Panc1 (cell line): ENCODE results near the gene XIAP. TPM values are rescaled to one million over a fixed set of nuclear protein-coding genes. Genes with fewer than 3 reads are reported as not detected.

Source experiments
- ATAC-seq: fragments of 200-7000 bp; cut with Tn5 transposase; 2 replicates; pipeline ENCODE4 v1.9.1; 2020; ENCODE audit warnings: mild to moderate bottlenecking, moderate library complexity
- Bru-seq: library from RNA; stranded (reverse); fragments of 400-500 nt; gene quantifications from one replicate; lab custom pipeline; 2021; lab: Mats Ljungman, UMichigan
- BruChase-seq, 2 experiments: library from RNA; stranded (reverse); fragments of 400-500 nt; gene quantifications; one replicate each; lab custom pipeline; 2021; lab: Mats Ljungman, UMichigan
- BruUV-seq: library from RNA; stranded (reverse); fragments of 400-500 nt; replicated peaks from 2 replicates; lab custom pipeline; 2021; lab: Mats Ljungman, UMichigan
- CTCF ChIA-PET: fragments of 300-600 bp; sonication (Branson Sonifier 250); formaldehyde crosslinking; loops from one replicate; lab custom pipeline; 2022; ENCODE audit warnings: antibody characterized with exemption; lab: Charles Lee
- POLR2A ChIA-PET: fragments of 300-600 bp; sonication (Branson Sonifier 250); formaldehyde crosslinking; loops from one replicate; lab custom pipeline; 2022; ENCODE audit warnings: antibody characterized with exemption; lab: Charles Lee
- DNase-seq: peaks from one replicate; pipeline ENCODE4 v3.0.0-alpha.2; 2010; ENCODE audit warnings: low read depth, low spot score
- H3K27ac ChIP-seq: 2 replicates; pipeline ENCODE4 v1.5.1; 2011; ENCODE audit warnings: mild to moderate bottlenecking, low read length, inconsistent platforms
- H3K27me3 ChIP-seq: fragments of 200-500 bp; sonication (Bioruptor generic); 2 replicates; pipeline ENCODE4 v1.6.0; 2014; ENCODE audit warnings: low read length, inconsistent platforms; ENCODE audit not compliant: control insufficient read depth, insufficient read depth
- H3K36me3 ChIP-seq: fragments of 200-500 bp; sonication (Bioruptor generic); 2 replicates; pipeline ENCODE4 v1.5.1; 2014; ENCODE audit warnings: inconsistent platforms, mild to moderate bottlenecking, low read length, moderate library complexity; ENCODE audit not compliant: control insufficient read depth, insufficient read depth
- H3K4me1 ChIP-seq: 2 replicates; pipeline ENCODE4 v1.5.1; 2011; ENCODE audit warnings: inconsistent platforms, mild to moderate bottlenecking, low read length, moderate library complexity; ENCODE audit not compliant: control insufficient read depth, insufficient read depth
- H3K4me3 ChIP-seq, 2 experiments: 2 replicates each; pipeline ENCODE4 v1.5.1; 2011 to 2012; ENCODE audit warnings: low read depth in 2 of 2, low read length in 2 of 2, mild to moderate bottlenecking in 2 of 2, inconsistent platforms in 1 of 2, moderate library complexity in 1 of 2
- H3K9me3 ChIP-seq: fragments of 200-500 bp; sonication (Bioruptor generic); 2 replicates; pipeline ENCODE4 v1.5.1; 2014; ENCODE audit warnings: low read depth, mild to moderate bottlenecking, inconsistent platforms, low read length, moderate library complexity; ENCODE audit not compliant: control insufficient read depth, insufficient read depth
- CTCF ChIP-seq: fragments of 450-650 bp; IDR thresholded peaks from 2 replicates; pipeline ENCODE4 v1.5.1; 2017; ENCODE audit warnings: mild to moderate bottlenecking
- POLR2AphosphoS5 ChIP-seq: IDR thresholded peaks from 2 replicates; pipeline ENCODE4 v1.6.1; 2012; ENCODE audit warnings: mild to moderate bottlenecking, low read depth, low read length, moderate library complexity
- REST ChIP-seq, 2 experiments: IDR thresholded peaks; 2 replicates each; pipeline ENCODE4 v1.6.1; 2011 to 2012; ENCODE audit warnings: low read depth in 2 of 2, control low read depth in 1 of 2, low read length in 1 of 2, mild to moderate bottlenecking in 1 of 2, moderate library complexity in 1 of 2; ENCODE audit not compliant: insufficient read depth in 1 of 2
- SIN3A ChIP-seq: IDR thresholded peaks from 2 replicates; pipeline ENCODE4 v1.6.1; 2012; ENCODE audit warnings: low read depth, mild to moderate bottlenecking, low read length, moderate library complexity, borderline replicate concordance; ENCODE audit not compliant: insufficient read depth
- TCF7L2 ChIP-seq: IDR thresholded peaks from 2 replicates; pipeline ENCODE4 v1.6.1; 2011; ENCODE audit warnings: mild to moderate bottlenecking, low read depth, low read length, inconsistent platforms
- in situ Hi-C: cut with HindIII; loops from 2 replicates; pipeline ENCODE4 v1.10.0; 2016; ENCODE audit warnings: low sequenced_read_pairs, low pct_unique_long_range_greater_than_20kb
- intact Hi-C: fragments of 100-400 bp; cut with micrococcal nuclease; formaldehyde crosslinking; loops from one replicate; pipeline ENCODE4 v1.10.0; 2022; ENCODE audit not compliant: unreplicated experiment
- long read RNA-seq: library from polyadenylated mRNA; unstranded; transcript quantifications from one replicate; pipeline ENCODE4 v2.0.0, GENCODE V29; 2021; ENCODE audit not compliant: unreplicated experiment
- polyA plus RNA-seq: library from polyadenylated mRNA; unstranded; fragments of >200 nt; gene quantifications from one replicate; pipeline ENCODE4 v1.2.1, GENCODE V29; 2012; ENCODE audit warnings: missing spikeins; ENCODE audit not compliant: insufficient read length
- total RNA-seq: library from RNA; stranded (reverse); gene quantifications from one replicate; pipeline ENCODE4 v1.2.1, GENCODE V29; 2021; ENCODE audit not compliant: unreplicated experiment

XIAP gene
- total RNA-seq, result 73.7 TPM
- 28.0 TPM for polyA plus RNA-seq
- Bru-seq, nascent RNA, result percentile 90 among the genes with signal in this experiment
- percentile 96 among the genes with signal in this experiment for BruChase-seq, experiment 1, labeled RNA remaining after a 2-hour chase
- BruChase-seq, experiment 2, labeled RNA remaining after a 6-hour chase, result percentile 97 among the genes with signal in this experiment
- long read RNA-seq, full-length matches to known transcripts, result 9 of 33 reads
- long read RNA-seq, partial matches to known transcripts, result 0 of 33 reads
- long read RNA-seq, other reads (novel, unspliced or antisense), result 24 of 33 reads

GRCh38 chrX:123859846-123860838 is at the start of gene XIAP:
XIAP (plus strand) TSS chrX:123860053; CDS start chrX:123885663, 25,610 bp downstream.
- in situ Hi-C loops (no loop called here), intact Hi-C loops (no loop called here)
- Histone ChIP-seq H3K27ac (peak within 1 kb of the TSS; percentile 100), H3K9me3 (no peaks in the 10 kb centered on the region), H3K36me3 (no peaks in the 10 kb centered on the region; the same call in 1 of the 2 replicates), H3K27me3 (no peaks in the 10 kb centered on the region), H3K4me1 (peaks cover 7% of the 10 kb centered on the region), H3K4me3 (peak within 1 kb of the TSS; percentile 88 to 92)
- no TSS peak for BruUV-seq
- ATAC-seq (peak; percentile 97), DNase-seq (peak; percentile 59)
- TF ChIP-seq TCF7L2, result peak; percentile 71; the same call in 1 of the 2 replicates
- no peak for TF ChIP-seq REST (IDR thresholded peaks at IDR 0.05; ENCODE audit: insufficient read depth in 1 of 2, low read depth in 2 of 2, low read length in 1 of 2)
- 0 out of 2 replicates have a peak, but pooled peaks have one; percentile 33 for TF ChIP-seq SIN3A
- TF ChIP-seq POLR2AphosphoS5, result peak; percentile 82
- TF ChIP-seq CTCF, result no peak
- ChIA-PET CTCF (interaction anchor here (0.6 kb wide), 4 partner anchors 8 to 275 kb away, joined by 3 to 8 read pairs (median 6); no protein-coding TSS in a partner anchor), POLR2A (interaction anchor here (0.6 to 0.7 kb wide), 4 partner anchors 21 to 75 kb away, joined by 3 to 8 read pairs (median 4); no protein-coding TSS in a partner anchor)

- ATAC-seq (peak; percentile 59; the same call in 1 of the 2 replicates), DNase-seq (no peak)
- Histone ChIP-seq H3K36me3 (no peaks in the 10 kb centered on the region), H3K27me3 (no peaks in the 10 kb centered on the region), H3K4me3 (no peak overlapping the region), H3K4me1 (peaks cover 7% of the 10 kb centered on the region), H3K9me3 (no peaks in the 10 kb centered on the region), H3K27ac (no peak overlapping the region)
- no peak for TF ChIP-seq SIN3A
- no peak for TF ChIP-seq POLR2AphosphoS5
- no peak for TF ChIP-seq CTCF
- no peak for TF ChIP-seq TCF7L2
- no peak for TF ChIP-seq REST (IDR thresholded peaks at IDR 0.05; ENCODE audit: insufficient read depth in 1 of 2, low read depth in 2 of 2, low read length in 1 of 2)
- POLR2A ChIA-PET, result no interaction called here
- no TSS peak for BruUV-seq
- CTCF ChIA-PET, result no interaction called here
- intact Hi-C loops, result no loop called here
- in situ Hi-C loops, result no loop called here
Observed at GRCh38 chrX:123814343-123814742, 45.5 kb upstream of the XIAP start.
